HCT116 (cell line): Measurements from ENCODE around the gene RABL6. TPM values are rescaled to one million over a fixed set of nuclear protein-coding genes. Genes with fewer than 3 reads are reported as not detected.

ENCODE experiments used
- ATAC-seq: fragments of 200-7000 bp; cut with Tn5 transposase; 2 replicates; pipeline ENCODE4 v1.9.1; 2020; ENCODE audit warnings: mild to moderate bottlenecking, moderate library complexity
- BruUV-seq: library from RNA; stranded (reverse); fragments of 400-500 nt; replicated peaks from 2 replicates; lab custom pipeline; 2021; lab: Mats Ljungman, UMichigan
- CTCF ChIA-PET: fragments of 300-600 bp; sonication (Branson Sonifier 250); formaldehyde crosslinking; loops from one replicate; lab custom pipeline; 2021; ENCODE audit warnings: antibody characterized with exemption; lab: Charles Lee
- POLR2A ChIA-PET: fragments of 300-600, 350-600 bp; sonication (Branson Sonifier 250); formaldehyde crosslinking; loops from one replicate; lab custom pipeline; 2021; ENCODE audit warnings: antibody characterized with exemption; lab: Charles Lee
- RAD21 ChIA-PET, 2 experiments: fragments of 300-600 bp; sonication (Branson Sonifier 250); formaldehyde crosslinking; loops; one replicate each; lab custom pipeline; 2023; ENCODE audit warnings: low total read pairs in 2 of 2; ENCODE audit not compliant: uncharacterized antibody in 2 of 2, unreplicated experiment in 2 of 2, low non-redundant PET in 1 of 2; lab: Charles Lee
- DNase-seq: peaks from one replicate; pipeline ENCODE4 v3.0.0-alpha.2; 2010; ENCODE audit warnings: low read depth, low spot score
- H2AFZ ChIP-seq: fragments of 200-600 bp; shearing (Covaris generic), sonication (generic); 2 replicates; pipeline ENCODE4 v1.6.1; 2017; ENCODE audit warnings: low read depth, mixed run types, mixed read lengths, antibody characterized with exemption, low read length; ENCODE audit not compliant: poor library complexity, severe bottlenecking
- H3K27ac ChIP-seq: 2 replicates; pipeline ENCODE4 v1.5.1; 2012; ENCODE audit warnings: low read depth, low read length
- H3K27me3 ChIP-seq: fragments of 200-600 bp; sonication (generic); 2 replicates; pipeline ENCODE4 v1.6.1; 2016; ENCODE audit warnings: mixed run types, low read length, mixed read lengths; ENCODE audit not compliant: insufficient read depth
- H3K36me3 ChIP-seq, 2 experiments: fragments of 200-500 bp in 1 of 2; fragments of 200-600 bp in 1 of 2; sonication (Bioruptor generic) in 1 of 2; sonication (generic) in 1 of 2; 2 replicates each; pipeline versions ENCODE4 v1.5.1 to v1.6.1; 2014 to 2016; ENCODE audit warnings: low read length in 2 of 2, inconsistent platforms in 1 of 2, mixed read lengths in 1 of 2, mixed run types in 1 of 2; ENCODE audit not compliant: insufficient read depth in 2 of 2, control insufficient read depth in 1 of 2
- H3K4me1 ChIP-seq, 2 experiments: fragments of 200-600 bp in 1 of 2; sonication (generic) in 1 of 2; 2 replicates each; pipeline versions ENCODE4 v1.5.1 to v1.6.1; 2012 to 2017; ENCODE audit warnings: low read length in 2 of 2, inconsistent platforms in 1 of 2, mild to moderate bottlenecking in 1 of 2, mixed read lengths in 1 of 2, mixed run types in 1 of 2, moderate library complexity in 1 of 2; ENCODE audit not compliant: insufficient read depth in 2 of 2, control insufficient read depth in 1 of 2
- H3K4me2 ChIP-seq: fragments of 200-600 bp; sonication (generic); 2 replicates; pipeline ENCODE4 v1.6.1; 2017; ENCODE audit warnings: mixed run types, low read length, mixed read lengths
- H3K4me3 ChIP-seq, 2 experiments: fragments of 200-600 bp in 1 of 2; sonication (generic) in 1 of 2; replicated peaks in 1 of 2; 2 replicates each; pipeline ENCODE4 v1.5.1; 2011 to 2016; ENCODE audit warnings: low read length in 2 of 2, control low read depth in 1 of 2, low read depth in 1 of 2, mild to moderate bottlenecking in 1 of 2, mixed read lengths in 1 of 2, mixed run types in 1 of 2
- H3K79me2 ChIP-seq: fragments of 200-600 bp; sonication (generic); 2 replicates; pipeline ENCODE4 v1.6.1; 2017; ENCODE audit warnings: mild to moderate bottlenecking, mixed run types, low read length, moderate library complexity, mixed read lengths; ENCODE audit not compliant: insufficient read depth
- H3K9ac ChIP-seq: fragments of 200-600 bp; sonication (generic); 2 replicates; pipeline ENCODE4 v1.6.1; 2016; ENCODE audit warnings: low read length, mixed read lengths
- H3K9me2 ChIP-seq: fragments of 200-600 bp; sonication (generic), shearing (Covaris generic); 2 replicates; pipeline ENCODE4 v1.6.1; 2017; ENCODE audit warnings: mixed run types, mild to moderate bottlenecking, moderate library complexity; ENCODE audit not compliant: insufficient read depth
- H3K9me3 ChIP-seq, 2 experiments: fragments of 200-500 bp in 1 of 2; fragments of 200-600 bp in 1 of 2; sonication (Bioruptor generic) in 1 of 2; sonication (generic) in 1 of 2; 2 replicates each; pipeline ENCODE4 v1.6.1; 2014 to 2017; ENCODE audit warnings: low read length in 2 of 2, mixed read lengths in 2 of 2, inconsistent platforms in 1 of 2, low read depth in 1 of 2, mild to moderate bottlenecking in 1 of 2, mixed run types in 1 of 2, moderate library complexity in 1 of 2; ENCODE audit not compliant: control insufficient read depth in 1 of 2, insufficient read depth in 1 of 2
- H4K20me1 ChIP-seq: fragments of 200-600 bp; sonication (generic), shearing (Covaris generic); 2 replicates; pipeline ENCODE4 v1.6.1; 2017; ENCODE audit warnings: mixed run types, mild to moderate bottlenecking, moderate library complexity; ENCODE audit not compliant: insufficient read depth
- ATF3 ChIP-seq: IDR thresholded peaks from 2 replicates; pipeline ENCODE4 v1.6.1; 2012
- CTCF ChIP-seq, 3 experiments: fragments of 200-600 bp in 1 of 3; sonication (generic) in 1 of 3; IDR thresholded peaks in 2 of 3; conservative IDR thresholded peaks in 1 of 3; 2 replicates each; pipeline ENCODE4 v1.5.1; 2012 to 2017; ENCODE audit warnings: low read depth in 2 of 3, low read length in 2 of 3, antibody characterized with exemption in 1 of 3, borderline replicate concordance in 1 of 3, control low read depth in 1 of 3, mild to moderate bottlenecking in 1 of 3, mixed read lengths in 1 of 3, mixed run types in 1 of 3, moderate library complexity in 1 of 3; ENCODE audit not compliant: insufficient read depth in 1 of 3
- EGR1 ChIP-seq: IDR thresholded peaks from 2 replicates; pipeline ENCODE4 v1.6.1; 2012; ENCODE audit warnings: low read depth
- FOSL1 ChIP-seq: IDR thresholded peaks from 2 replicates; pipeline ENCODE4 v1.6.1; 2012; ENCODE audit warnings: low read depth
- JUND ChIP-seq: IDR thresholded peaks from 2 replicates; pipeline ENCODE4 v1.6.1; 2012
- POLR2A ChIP-seq: IDR thresholded peaks from 2 replicates; pipeline ENCODE4 v1.7.0; 2011; ENCODE audit warnings: borderline replicate concordance; ENCODE audit not compliant: insufficient read depth, insufficient read length; ENCODE audit errors: extremely low read depth
- POLR2AphosphoS5 ChIP-seq: IDR thresholded peaks from 2 replicates; pipeline ENCODE4 v1.6.1; 2011; ENCODE audit warnings: mild to moderate bottlenecking, low read depth, low read length, moderate library complexity
- RAD21 ChIP-seq: IDR thresholded peaks from 2 replicates; pipeline ENCODE4 v1.6.1; 2012; ENCODE audit warnings: low read depth, mild to moderate bottlenecking
- REST ChIP-seq: IDR thresholded peaks from 2 replicates; pipeline ENCODE4 v1.6.1; 2012; ENCODE audit warnings: low read depth
- SIN3A ChIP-seq: IDR thresholded peaks from 2 replicates; pipeline ENCODE4 v1.6.1; 2012; ENCODE audit warnings: low read depth
- SRF ChIP-seq: IDR thresholded peaks from 2 replicates; pipeline ENCODE4 v1.6.1; 2012; ENCODE audit warnings: low read depth
- ZBTB33 ChIP-seq: IDR thresholded peaks from 2 replicates; pipeline ENCODE4 v1.6.1; 2011; ENCODE audit warnings: mild to moderate bottlenecking, low read length, moderate library complexity; ENCODE audit not compliant: insufficient replicate concordance; ENCODE audit errors: extremely low read depth
- ZFX ChIP-seq: fragments of 450-650 bp; IDR thresholded peaks from 2 replicates; pipeline ENCODE4 v1.6.1; 2017
- intact Hi-C: fragments of 100-400 bp; cut with micrococcal nuclease; formaldehyde crosslinking; loops from 2 replicates; pipeline ENCODE4 v1.10.0; 2022
- total RNA-seq: library from RNA; stranded (reverse); gene quantifications from one replicate; pipeline ENCODE4 v1.2.1, GENCODE V29; 2021; ENCODE audit not compliant: unreplicated experiment

Gene RABL6
- total RNA-seq, 1 experiment from 2014 or later: 98.6 TPM

GRCh38 chr9:136862849-136863622 lies 55.3 kb downstream of the RABL6 start (continued):
- TF ChIP-seq FOSL1: no peak
- no peak for TF ChIP-seq POLR2AphosphoS5
- TF ChIP-seq ZFX: no peak
- TF ChIP-seq JUND: no peak
- no peak for TF ChIP-seq ZBTB33
- TF ChIP-seq POLR2A: no peak
- no peak for TF ChIP-seq RAD21
- TF ChIP-seq CTCF (IDR thresholded peaks at IDR 0.05 in 2 of 3, conservative IDR thresholded peaks at IDR 0.05 in 1 of 3; ENCODE audit: borderline replicate concordance in 1 of 3, insufficient read depth in 1 of 3, low read depth in 2 of 3, low read length in 2 of 3): no peak
- TF ChIP-seq SRF: no peak

GRCh38 chr9:136863623-136864273 lies 56.0 kb downstream of the RABL6 start:
- H3K9ac ChIP-seq: no peak overlapping the region
- RAD21 ChIA-PET: no interaction called here
- H3K27me3 ChIP-seq: no peaks in the 10 kb centered on the region
- no peaks in the 10 kb centered on the region for H3K9me2 ChIP-seq
- H3K4me3 ChIP-seq: no peak overlapping the region
- intact Hi-C loops: no loop called here
- H2AFZ ChIP-seq: no peak overlapping the region
- BruUV-seq: no TSS peak
- ATAC-seq (no peak), DNase-seq (no peak)
- peaks cover 31% of the 10 kb centered on the region for H3K79me2 ChIP-seq
- H3K4me1 ChIP-seq: peaks cover 6 to 25% of the 10 kb centered on the region in 2 experiments; a peak in 3 of 4 replicates
- POLR2A ChIA-PET: interaction anchor here (0.9 kb wide), 1 partner anchor 11 kb away, joined by 3 read pairs; no protein-coding TSS in a partner anchor
- CTCF ChIA-PET: no interaction called here
- peaks cover 23 to 25% of the 10 kb centered on the region in 2 experiments; a peak in 3 of 4 replicates for H3K36me3 ChIP-seq
- no peak overlapping the region for H3K27ac ChIP-seq
- no peaks in the 10 kb centered on the region for H4K20me1 ChIP-seq
- no peak overlapping the region for H3K4me2 ChIP-seq
- no peaks in the 10 kb centered on the region; a peak in 1 of 4 replicates for H3K9me3 ChIP-seq
- TF ChIP-seq ATF3: no peak
- TF ChIP-seq RAD21: no peak
- TF ChIP-seq EGR1: no peak
- no peak for TF ChIP-seq CTCF (IDR thresholded peaks at IDR 0.05 in 2 of 3, conservative IDR thresholded peaks at IDR 0.05 in 1 of 3; ENCODE audit: borderline replicate concordance in 1 of 3, insufficient read depth in 1 of 3, low read depth in 2 of 3, low read length in 2 of 3)
- TF ChIP-seq SIN3A: no peak
- no peak for TF ChIP-seq REST
